Thoracic aorta (tissue), 2 donors: Measurements from ENCODE around the gene SCML2. TPM values are rescaled to one million over a fixed set of nuclear protein-coding genes. Genes with fewer than 3 reads are reported as not detected.
"Not testable (repeated sequence)": the region's sequence is repeated elsewhere in the genome, so short reads cannot be mapped to it uniquely, and the experiment has no call there.

Source experiments
- ATAC-seq: fragments of 150-250 bp; one replicate; pipeline ENCODE4 v1.8.0; 2017; ENCODE audit warnings: low read depth; ENCODE audit not compliant: insufficient number of reproducible peaks, low FRiP score
- DNase-seq: peaks from one replicate; pipeline ENCODE4 v3.0.0-alpha.2; 2020; ENCODE audit warnings: low spot score
- H3K27ac ChIP-seq, 2 donors: fragments of 200-600 bp; sonication (generic); 1 replicate in 1 of 2; 2 replicates in 1 of 2; pipeline ENCODE4 v1.5.1; 2016; ENCODE audit warnings: mild to moderate bottlenecking in 2 of 2, moderate library complexity in 2 of 2
- H3K27me3 ChIP-seq: fragments of 200-600 bp; sonication (generic); replicated peaks from 2 replicates; pipeline ENCODE4 v1.6.0; 2016; ENCODE audit warnings: mild to moderate bottlenecking; ENCODE audit not compliant: insufficient read depth
- H3K36me3 ChIP-seq: fragments of 200-600 bp; sonication (generic); one replicate; pipeline ENCODE4 v1.5.1; 2016
- H3K4me1 ChIP-seq, 2 donors: fragments of 200-600 bp; sonication (generic); 1 replicate in 1 of 2; 2 replicates in 1 of 2; pipeline versions ENCODE4 v1.5.1 to v1.6.0; 2016; ENCODE audit warnings: low read depth in 2 of 2, mild to moderate bottlenecking in 1 of 2; ENCODE audit not compliant: control insufficient read depth in 1 of 2
- H3K4me3 ChIP-seq: fragments of 200-600 bp; sonication (generic); 2 replicates; pipeline ENCODE4 v1.5.1; 2016; ENCODE audit warnings: mild to moderate bottlenecking
- H3K9me3 ChIP-seq: fragments of 200-600 bp; sonication (generic); 2 replicates; pipeline ENCODE4 v1.5.1; 2016
- CTCF ChIP-seq: fragments of 200-600 bp; sonication (generic); IDR thresholded peaks from one replicate; pipeline ENCODE4 v1.5.1; 2019; ENCODE audit warnings: antibody characterized with exemption
- total RNA-seq, 2 donors: library from RNA; depleted of rRNA; stranded (reverse); fragments of >200 nt; gene quantifications; one replicate each; pipeline versions ENCODE4 v1.1.0 to v1.2.3, GENCODE V29; 2016

The SCML2 gene
- total RNA-seq, 2 donors from 2014 or later: 0.81 to 2.0 TPM

GRCh38 chrX:18377796-18378195, 23.3 kb upstream of the SCML2 start:
- Histone ChIP-seq H3K36me3 (no peaks in the 10 kb centered on the region), H3K27me3 (no peaks in the 10 kb centered on the region), H3K4me1 (no peaks in the 10 kb centered on the region), H3K9me3 (no peaks in the 10 kb centered on the region), H3K27ac (no peak overlapping the region), H3K4me3 (no peak overlapping the region)
- ATAC-seq (no peak), DNase-seq (no peak)
- TF ChIP-seq CTCF: peak; percentile 29

GRCh38 chrX:18375131-18375805, 20.8 kb upstream of the SCML2 start:
- H3K36me3 ChIP-seq, H3K4me3 ChIP-seq, H3K27ac ChIP-seq, ATAC-seq, H3K4me1 ChIP-seq, H3K9me3 ChIP-seq, DNase-seq, H3K27me3 ChIP-seq: not testable (repeated sequence)

- H3K4me1 ChIP-seq, ATAC-seq, H3K4me3 ChIP-seq, H3K9me3 ChIP-seq, DNase-seq, H3K27me3 ChIP-seq, H3K27ac ChIP-seq, H3K36me3 ChIP-seq: not testable (repeated sequence)
Measured at GRCh38 chrX:18369096-18369495, 14.6 kb upstream of the SCML2 start.

GRCh38 chrX:18368402-18368801, 13.9 kb upstream of the SCML2 start:
- no peaks in the 10 kb centered on the region for H3K9me3 ChIP-seq
- DNase-seq (no peak), ATAC-seq (no peak)
- H3K36me3 ChIP-seq: no peaks in the 10 kb centered on the region
- no peaks in the 10 kb centered on the region for H3K27me3 ChIP-seq
- H3K4me3 ChIP-seq: no peak overlapping the region
- peaks cover 0 to 4% of the 10 kb centered on the region in 2 donors for H3K4me1 ChIP-seq
- TF ChIP-seq CTCF: no peak
- no peak overlapping the region for H3K27ac ChIP-seq

GRCh38 chrX:18360867-18361266, 6.4 kb upstream of the SCML2 start:
- Histone ChIP-seq H3K27ac (no peak overlapping the region), H3K27me3 (no peaks in the 10 kb centered on the region), H3K9me3 (no peaks in the 10 kb centered on the region), H3K4me1 (no peaks in the 10 kb centered on the region), H3K4me3 (no peak overlapping the region), H3K36me3 (no peaks in the 10 kb centered on the region)
- ATAC-seq (no peak), DNase-seq (no peak)
- no peak for TF ChIP-seq CTCF

GRCh38 chrX:18353931-18354368, 538 bp downstream of the SCML2 start:
- no peak for TF ChIP-seq CTCF
- Histone ChIP-seq H3K36me3 (no peaks in the 10 kb centered on the region), H3K4me3 (peak overlapping the region; percentile 76), H3K27ac (no peak overlapping the region), H3K4me1 (no peaks in the 10 kb centered on the region), H3K27me3 (no peaks in the 10 kb centered on the region), H3K9me3 (no peaks in the 10 kb centered on the region)
- ATAC-seq (no peak), DNase-seq (no peak)
